Panc1 (cell line): ENCODE measurements around the gene LRBA. TPM values are rescaled to one million over a fixed set of nuclear protein-coding genes. Genes with fewer than 3 reads are reported as not detected.

Source experiments
- ATAC-seq: fragments of 200-7000 bp; cut with Tn5 transposase; 2 replicates; pipeline ENCODE4 v1.9.1; 2020; ENCODE audit warnings: mild to moderate bottlenecking, moderate library complexity
- BruUV-seq: library from RNA; stranded (reverse); fragments of 400-500 nt; replicated peaks from 2 replicates; lab custom pipeline; 2021; lab: Mats Ljungman, UMichigan
- CTCF ChIA-PET: fragments of 300-600 bp; sonication (Branson Sonifier 250); formaldehyde crosslinking; loops from one replicate; lab custom pipeline; 2022; ENCODE audit warnings: antibody characterized with exemption; lab: Charles Lee
- POLR2A ChIA-PET: fragments of 300-600 bp; sonication (Branson Sonifier 250); formaldehyde crosslinking; loops from one replicate; lab custom pipeline; 2022; ENCODE audit warnings: antibody characterized with exemption; lab: Charles Lee
- DNase-seq: peaks from one replicate; pipeline ENCODE4 v3.0.0-alpha.2; 2010; ENCODE audit warnings: low read depth, low spot score
- H3K27ac ChIP-seq: 2 replicates; pipeline ENCODE4 v1.5.1; 2011; ENCODE audit warnings: mild to moderate bottlenecking, low read length, inconsistent platforms
- H3K27me3 ChIP-seq: fragments of 200-500 bp; sonication (Bioruptor generic); 2 replicates; pipeline ENCODE4 v1.6.0; 2014; ENCODE audit warnings: low read length, inconsistent platforms; ENCODE audit not compliant: control insufficient read depth, insufficient read depth
- H3K36me3 ChIP-seq: fragments of 200-500 bp; sonication (Bioruptor generic); 2 replicates; pipeline ENCODE4 v1.5.1; 2014; ENCODE audit warnings: inconsistent platforms, mild to moderate bottlenecking, low read length, moderate library complexity; ENCODE audit not compliant: control insufficient read depth, insufficient read depth
- H3K4me1 ChIP-seq: 2 replicates; pipeline ENCODE4 v1.5.1; 2011; ENCODE audit warnings: inconsistent platforms, mild to moderate bottlenecking, low read length, moderate library complexity; ENCODE audit not compliant: control insufficient read depth, insufficient read depth
- H3K4me3 ChIP-seq, 2 experiments: 2 replicates each; pipeline ENCODE4 v1.5.1; 2011 to 2012; ENCODE audit warnings: low read depth in 2 of 2, low read length in 2 of 2, mild to moderate bottlenecking in 2 of 2, inconsistent platforms in 1 of 2, moderate library complexity in 1 of 2
- H3K9me3 ChIP-seq: fragments of 200-500 bp; sonication (Bioruptor generic); 2 replicates; pipeline ENCODE4 v1.5.1; 2014; ENCODE audit warnings: low read depth, mild to moderate bottlenecking, inconsistent platforms, low read length, moderate library complexity; ENCODE audit not compliant: control insufficient read depth, insufficient read depth
- POLR2AphosphoS5 ChIP-seq: IDR thresholded peaks from 2 replicates; pipeline ENCODE4 v1.6.1; 2012; ENCODE audit warnings: mild to moderate bottlenecking, low read depth, low read length, moderate library complexity
- SIN3A ChIP-seq: IDR thresholded peaks from 2 replicates; pipeline ENCODE4 v1.6.1; 2012; ENCODE audit warnings: low read depth, mild to moderate bottlenecking, low read length, moderate library complexity, borderline replicate concordance; ENCODE audit not compliant: insufficient read depth
- TCF7L2 ChIP-seq: IDR thresholded peaks from 2 replicates; pipeline ENCODE4 v1.6.1; 2011; ENCODE audit warnings: mild to moderate bottlenecking, low read depth, low read length, inconsistent platforms
- in situ Hi-C: cut with HindIII; loops from 2 replicates; pipeline ENCODE4 v1.10.0; 2016; ENCODE audit warnings: low sequenced_read_pairs, low pct_unique_long_range_greater_than_20kb
- intact Hi-C: fragments of 100-400 bp; cut with micrococcal nuclease; formaldehyde crosslinking; loops from one replicate; pipeline ENCODE4 v1.10.0; 2022; ENCODE audit not compliant: unreplicated experiment
- total RNA-seq: library from RNA; stranded (reverse); gene quantifications from one replicate; pipeline ENCODE4 v1.2.1, GENCODE V29; 2021; ENCODE audit not compliant: unreplicated experiment
- TF ChIP-seq, protein P1 (sequence below): fragments of 450-650 bp; IDR thresholded peaks from 2 replicates; pipeline ENCODE4 v1.5.1; 2017; ENCODE audit warnings: mild to moderate bottlenecking
- TF ChIP-seq, protein P2 (sequence below), 2 experiments: IDR thresholded peaks; 2 replicates each; pipeline ENCODE4 v1.6.1; 2011 to 2012; ENCODE audit warnings: low read depth in 2 of 2, control low read depth in 1 of 2, low read length in 1 of 2, mild to moderate bottlenecking in 1 of 2, moderate library complexity in 1 of 2; ENCODE audit not compliant: insufficient read depth in 1 of 2

LRBA gene
- total RNA-seq, 1 experiment from 2014 or later: 26.4 TPM

- Histone ChIP-seq H3K27me3 (no peaks in the 10 kb centered on the region), H3K9me3 (no peaks in the 10 kb centered on the region), H3K36me3 (no peaks in the 10 kb centered on the region; the same call in 1 of the 2 replicates), H3K4me3 (no peak overlapping the region), H3K27ac (no peak overlapping the region), H3K4me1 (no peaks in the 10 kb centered on the region; the same call in 1 of the 2 replicates)
- intact Hi-C loops (no loop called here), in situ Hi-C loops (no loop called here)
- TF ChIP-seq POLR2AphosphoS5 (no peak), TCF7L2 (no peak), SIN3A (no peak)
- TF ChIP-seq, protein P1, sequence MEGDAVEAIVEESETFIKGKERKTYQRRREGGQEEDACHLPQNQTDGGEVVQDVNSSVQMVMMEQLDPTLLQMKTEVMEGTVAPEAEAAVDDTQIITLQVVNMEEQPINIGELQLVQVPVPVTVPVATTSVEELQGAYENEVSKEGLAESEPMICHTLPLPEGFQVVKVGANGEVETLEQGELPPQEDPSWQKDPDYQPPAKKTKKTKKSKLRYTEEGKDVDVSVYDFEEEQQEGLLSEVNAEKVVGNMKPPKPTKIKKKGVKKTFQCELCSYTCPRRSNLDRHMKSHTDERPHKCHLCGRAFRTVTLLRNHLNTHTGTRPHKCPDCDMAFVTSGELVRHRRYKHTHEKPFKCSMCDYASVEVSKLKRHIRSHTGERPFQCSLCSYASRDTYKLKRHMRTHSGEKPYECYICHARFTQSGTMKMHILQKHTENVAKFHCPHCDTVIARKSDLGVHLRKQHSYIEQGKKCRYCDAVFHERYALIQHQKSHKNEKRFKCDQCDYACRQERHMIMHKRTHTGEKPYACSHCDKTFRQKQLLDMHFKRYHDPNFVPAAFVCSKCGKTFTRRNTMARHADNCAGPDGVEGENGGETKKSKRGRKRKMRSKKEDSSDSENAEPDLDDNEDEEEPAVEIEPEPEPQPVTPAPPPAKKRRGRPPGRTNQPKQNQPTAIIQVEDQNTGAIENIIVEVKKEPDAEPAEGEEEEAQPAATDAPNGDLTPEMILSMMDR: no peak
- TF ChIP-seq, protein P2, sequence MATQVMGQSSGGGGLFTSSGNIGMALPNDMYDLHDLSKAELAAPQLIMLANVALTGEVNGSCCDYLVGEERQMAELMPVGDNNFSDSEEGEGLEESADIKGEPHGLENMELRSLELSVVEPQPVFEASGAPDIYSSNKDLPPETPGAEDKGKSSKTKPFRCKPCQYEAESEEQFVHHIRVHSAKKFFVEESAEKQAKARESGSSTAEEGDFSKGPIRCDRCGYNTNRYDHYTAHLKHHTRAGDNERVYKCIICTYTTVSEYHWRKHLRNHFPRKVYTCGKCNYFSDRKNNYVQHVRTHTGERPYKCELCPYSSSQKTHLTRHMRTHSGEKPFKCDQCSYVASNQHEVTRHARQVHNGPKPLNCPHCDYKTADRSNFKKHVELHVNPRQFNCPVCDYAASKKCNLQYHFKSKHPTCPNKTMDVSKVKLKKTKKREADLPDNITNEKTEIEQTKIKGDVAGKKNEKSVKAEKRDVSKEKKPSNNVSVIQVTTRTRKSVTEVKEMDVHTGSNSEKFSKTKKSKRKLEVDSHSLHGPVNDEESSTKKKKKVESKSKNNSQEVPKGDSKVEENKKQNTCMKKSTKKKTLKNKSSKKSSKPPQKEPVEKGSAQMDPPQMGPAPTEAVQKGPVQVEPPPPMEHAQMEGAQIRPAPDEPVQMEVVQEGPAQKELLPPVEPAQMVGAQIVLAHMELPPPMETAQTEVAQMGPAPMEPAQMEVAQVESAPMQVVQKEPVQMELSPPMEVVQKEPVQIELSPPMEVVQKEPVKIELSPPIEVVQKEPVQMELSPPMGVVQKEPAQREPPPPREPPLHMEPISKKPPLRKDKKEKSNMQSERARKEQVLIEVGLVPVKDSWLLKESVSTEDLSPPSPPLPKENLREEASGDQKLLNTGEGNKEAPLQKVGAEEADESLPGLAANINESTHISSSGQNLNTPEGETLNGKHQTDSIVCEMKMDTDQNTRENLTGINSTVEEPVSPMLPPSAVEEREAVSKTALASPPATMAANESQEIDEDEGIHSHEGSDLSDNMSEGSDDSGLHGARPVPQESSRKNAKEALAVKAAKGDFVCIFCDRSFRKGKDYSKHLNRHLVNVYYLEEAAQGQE (IDR thresholded peaks at IDR 0.05; ENCODE audit: insufficient read depth in 1 of 2, low read depth in 2 of 2, low read length in 1 of 2): no peak
- ChIA-PET POLR2A (no interaction called here), CTCF (no interaction called here)
- DNase-seq (no peak), ATAC-seq (no peak)
- no TSS peak for BruUV-seq
These were observed 334.4 kb downstream of the LRBA start for GRCh38 chr4:150680651-150681050.

DNA sequence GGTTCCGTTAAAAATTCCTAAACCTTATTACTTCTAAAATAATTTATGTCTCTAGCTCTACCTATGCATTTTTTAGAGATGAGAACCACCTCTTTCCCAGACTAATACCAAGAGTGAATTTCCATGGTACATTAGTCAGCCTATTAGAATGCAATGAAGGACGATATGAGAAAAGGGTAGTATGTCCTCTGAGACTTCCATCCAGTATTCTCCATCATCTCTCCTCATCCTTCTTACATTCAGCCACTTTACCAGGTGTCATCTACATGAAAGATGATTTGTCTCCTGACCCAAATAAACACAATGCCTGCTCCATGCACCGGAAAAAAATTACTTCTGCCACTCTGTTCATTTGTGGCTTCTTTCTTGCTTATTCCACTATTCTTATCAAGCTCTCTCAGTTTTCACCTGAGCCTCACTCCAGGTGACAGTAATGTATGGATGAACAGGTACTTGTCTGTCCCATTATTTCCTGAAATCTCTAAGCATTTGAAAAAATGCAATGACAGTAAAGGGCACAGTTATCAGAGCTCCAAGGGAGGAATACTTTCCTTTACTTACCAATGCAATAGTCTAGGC is 335.2 kb downstream of the LRBA start:
- Histone ChIP-seq H3K9me3 (no peaks in the 10 kb centered on the region), H3K4me1 (no peaks in the 10 kb centered on the region; the same call in 1 of the 2 replicates), H3K36me3 (no peaks in the 10 kb centered on the region; the same call in 1 of the 2 replicates), H3K27ac (no peak overlapping the region), H3K27me3 (no peaks in the 10 kb centered on the region), H3K4me3 (no peak overlapping the region)
- DNase-seq: no peak
- intact Hi-C loops: no loop called here
- ATAC-seq: no peak
- POLR2A ChIA-PET: no interaction called here
- CTCF ChIA-PET: no interaction called here
- TF ChIP-seq TCF7L2: no peak
- TF ChIP-seq POLR2AphosphoS5: no peak
- TF ChIP-seq, protein P2 (IDR thresholded peaks at IDR 0.05; ENCODE audit: insufficient read depth in 1 of 2, low read depth in 2 of 2, low read length in 1 of 2): no peak
- TF ChIP-seq, protein P1: no peak
- no peak for TF ChIP-seq SIN3A
- in situ Hi-C loops: no loop called here
- BruUV-seq: no TSS peak
